ENCODE data around the gene ZBTB7C. TPM values are rescaled to one million over a fixed set of nuclear protein-coding genes. Genes with fewer than 3 reads are reported as not detected.

ZBTB7C gene
- total and polyA plus RNA-seq, 10 of the 15 experiments (the other 5 are each of a cell fraction or from before 2014, with no cell fraction given): under 0.01 to 0.08 (median 0.01) TPM; not detected in 7

DNA sequence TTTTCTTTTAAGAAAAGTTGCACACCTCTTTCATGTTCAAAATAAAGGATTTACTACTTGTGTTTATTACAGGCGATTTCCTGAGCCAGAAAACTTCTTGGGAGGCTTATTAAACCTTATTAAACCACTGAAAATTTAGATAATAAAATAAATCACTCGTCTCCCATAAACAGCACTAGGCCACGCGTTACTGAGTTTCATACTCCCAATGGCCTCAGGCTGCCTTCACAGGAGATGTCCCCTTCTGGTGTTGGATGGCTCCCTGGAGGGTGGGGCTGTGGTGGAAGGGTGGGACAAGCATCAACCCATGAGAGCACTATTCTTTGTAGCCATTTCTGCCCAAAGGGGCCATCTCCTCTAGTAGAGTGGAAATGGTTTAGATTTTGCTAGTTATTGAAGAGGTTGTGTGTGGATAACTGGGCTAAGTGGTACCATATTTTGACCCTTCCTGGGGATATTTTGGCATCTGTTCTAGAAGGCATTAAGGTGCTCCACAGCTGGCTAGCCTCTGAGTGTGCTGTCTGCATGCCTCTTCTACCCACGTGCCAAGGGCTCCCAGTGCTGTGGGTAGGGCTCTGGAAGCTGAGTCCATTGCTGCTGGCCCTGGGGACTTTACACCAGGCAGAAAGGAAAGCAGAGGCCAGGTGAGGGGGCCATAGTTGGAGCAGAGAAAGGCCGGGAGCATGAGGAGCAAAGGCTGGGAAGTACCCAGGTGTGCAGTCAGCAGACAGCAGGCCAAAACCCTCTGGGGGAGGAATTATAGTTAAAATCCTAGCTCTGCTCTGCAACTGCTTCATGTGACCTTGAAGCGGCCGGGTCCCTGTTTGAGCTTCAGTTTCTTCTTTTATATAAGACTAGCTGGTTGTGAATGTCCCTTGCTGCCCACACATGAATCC lies 357.0 kb downstream of the ZBTB7C start (continued):
- TF ChIP-seq, protein P1, sequence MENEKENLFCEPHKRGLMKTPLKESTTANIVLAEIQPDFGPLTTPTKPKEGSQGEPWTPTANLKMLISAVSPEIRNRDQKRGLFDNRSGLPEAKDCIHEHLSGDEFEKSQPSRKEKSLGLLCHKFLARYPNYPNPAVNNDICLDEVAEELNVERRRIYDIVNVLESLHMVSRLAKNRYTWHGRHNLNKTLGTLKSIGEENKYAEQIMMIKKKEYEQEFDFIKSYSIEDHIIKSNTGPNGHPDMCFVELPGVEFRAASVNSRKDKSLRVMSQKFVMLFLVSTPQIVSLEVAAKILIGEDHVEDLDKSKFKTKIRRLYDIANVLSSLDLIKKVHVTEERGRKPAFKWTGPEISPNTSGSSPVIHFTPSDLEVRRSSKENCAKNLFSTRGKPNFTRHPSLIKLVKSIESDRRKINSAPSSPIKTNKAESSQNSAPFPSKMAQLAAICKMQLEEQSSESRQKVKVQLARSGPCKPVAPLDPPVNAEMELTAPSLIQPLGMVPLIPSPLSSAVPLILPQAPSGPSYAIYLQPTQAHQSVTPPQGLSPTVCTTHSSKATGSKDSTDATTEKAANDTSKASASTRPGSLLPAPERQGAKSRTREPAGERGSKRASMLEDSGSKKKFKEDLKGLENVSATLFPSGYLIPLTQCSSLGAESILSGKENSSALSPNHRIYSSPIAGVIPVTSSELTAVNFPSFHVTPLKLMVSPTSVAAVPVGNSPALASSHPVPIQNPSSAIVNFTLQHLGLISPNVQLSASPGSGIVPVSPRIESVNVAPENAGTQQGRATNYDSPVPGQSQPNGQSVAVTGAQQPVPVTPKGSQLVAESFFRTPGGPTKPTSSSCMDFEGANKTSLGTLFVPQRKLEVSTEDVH (IDR thresholded peaks at IDR 0.05; ENCODE audit: low read depth, partially characterized antibody): no peak
- TF ChIP-seq NBN (IDR thresholded peaks at IDR 0.05): no peak
- TF ChIP-seq CREM (IDR thresholded peaks at IDR 0.05; ENCODE audit: low read depth): no peak
- TF ChIP-seq, protein P2, sequence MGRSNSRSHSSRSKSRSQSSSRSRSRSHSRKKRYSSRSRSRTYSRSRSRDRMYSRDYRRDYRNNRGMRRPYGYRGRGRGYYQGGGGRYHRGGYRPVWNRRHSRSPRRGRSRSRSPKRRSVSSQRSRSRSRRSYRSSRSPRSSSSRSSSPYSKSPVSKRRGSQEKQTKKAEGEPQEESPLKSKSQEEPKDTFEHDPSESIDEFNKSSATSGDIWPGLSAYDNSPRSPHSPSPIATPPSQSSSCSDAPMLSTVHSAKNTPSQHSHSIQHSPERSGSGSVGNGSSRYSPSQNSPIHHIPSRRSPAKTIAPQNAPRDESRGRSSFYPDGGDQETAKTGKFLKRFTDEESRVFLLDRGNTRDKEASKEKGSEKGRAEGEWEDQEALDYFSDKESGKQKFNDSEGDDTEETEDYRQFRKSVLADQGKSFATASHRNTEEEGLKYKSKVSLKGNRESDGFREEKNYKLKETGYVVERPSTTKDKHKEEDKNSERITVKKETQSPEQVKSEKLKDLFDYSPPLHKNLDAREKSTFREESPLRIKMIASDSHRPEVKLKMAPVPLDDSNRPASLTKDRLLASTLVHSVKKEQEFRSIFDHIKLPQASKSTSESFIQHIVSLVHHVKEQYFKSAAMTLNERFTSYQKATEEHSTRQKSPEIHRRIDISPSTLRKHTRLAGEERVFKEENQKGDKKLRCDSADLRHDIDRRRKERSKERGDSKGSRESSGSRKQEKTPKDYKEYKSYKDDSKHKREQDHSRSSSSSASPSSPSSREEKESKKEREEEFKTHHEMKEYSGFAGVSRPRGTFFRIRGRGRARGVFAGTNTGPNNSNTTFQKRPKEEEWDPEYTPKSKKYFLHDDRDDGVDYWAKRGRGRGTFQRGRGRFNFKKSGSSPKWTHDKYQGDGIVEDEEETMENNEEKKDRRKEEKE (IDR thresholded peaks at IDR 0.05): no peak
- no peak for TF ChIP-seq POU2F2 (IDR thresholded peaks at IDR 0.05; ENCODE audit: borderline replicate concordance, low read depth, low read length)
- no peak for TF ChIP-seq DPF2 (IDR thresholded peaks at IDR 0.05)
- TF ChIP-seq RUNX3 (IDR thresholded peaks at IDR 0.05; ENCODE audit: low read length): no peak
- TF ChIP-seq NRF1 (conservative IDR thresholded peaks at IDR 0.05; ENCODE audit: low read depth, low read length): no peak
- no peak for TF ChIP-seq TARDBP (IDR thresholded peaks at IDR 0.05; ENCODE audit: borderline replicate concordance)
- TF ChIP-seq SREBF2 (IDR thresholded peaks at IDR 0.05; ENCODE audit: low read length): no peak
- TF ChIP-seq, protein P3, sequence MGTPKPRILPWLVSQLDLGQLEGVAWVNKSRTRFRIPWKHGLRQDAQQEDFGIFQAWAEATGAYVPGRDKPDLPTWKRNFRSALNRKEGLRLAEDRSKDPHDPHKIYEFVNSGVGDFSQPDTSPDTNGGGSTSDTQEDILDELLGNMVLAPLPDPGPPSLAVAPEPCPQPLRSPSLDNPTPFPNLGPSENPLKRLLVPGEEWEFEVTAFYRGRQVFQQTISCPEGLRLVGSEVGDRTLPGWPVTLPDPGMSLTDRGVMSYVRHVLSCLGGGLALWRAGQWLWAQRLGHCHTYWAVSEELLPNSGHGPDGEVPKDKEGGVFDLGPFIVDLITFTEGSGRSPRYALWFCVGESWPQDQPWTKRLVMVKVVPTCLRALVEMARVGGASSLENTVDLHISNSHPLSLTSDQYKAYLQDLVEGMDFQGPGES (IDR thresholded peaks at IDR 0.05): no peak

Measured in GM12878 (cell line).